Omental fat pad (tissue), 4 donors: Measurements from ENCODE around the gene RRBP1. TPM values are rescaled to one million over a fixed set of nuclear protein-coding genes. Genes with fewer than 3 reads are reported as not detected.

Experiments used
- ATAC-seq: fragments of 150-250 bp; one replicate; pipeline ENCODE4 v1.9.1; 2016; ENCODE audit warnings: mild to moderate bottlenecking, moderate library complexity; ENCODE audit not compliant: low FRiP score
- DNase-seq: peaks from one replicate; pipeline ENCODE4 v3.0.0-alpha.2; 2019; ENCODE audit warnings: low spot score
- CTCF ChIP-seq, 3 donors: fragments of 450-650 bp; IDR thresholded peaks; one replicate each; pipeline ENCODE4 v1.5.1; 2016 to 2017; ENCODE audit warnings: antibody characterized with exemption in 3 of 3, mild to moderate bottlenecking in 3 of 3, moderate library complexity in 2 of 3
- total RNA-seq, 4 donors: library from RNA; depleted of rRNA; stranded (reverse); fragments of >200 nt; gene quantifications; one replicate each; pipeline ENCODE4 v1.1.0, GENCODE V29; 2016

Gene RRBP1
- total RNA-seq, 4 donors from 2014 or later = 67.9 to 142 (median 87.2) TPM

- ATAC-seq (no peak), DNase-seq (no peak)
- no peak for TF ChIP-seq CTCF (IDR thresholded peaks at IDR 0.05)
Observed at GRCh38 chr20:17645010-17645409, 37.0 kb downstream of the RRBP1 start.

GRCh38 chr20:17644451-17644850 lies 37.6 kb downstream of the RRBP1 start:
- DNase-seq (no peak), ATAC-seq (no peak)
- TF ChIP-seq CTCF (IDR thresholded peaks at IDR 0.05) = no peak

GRCh38 chr20:17643531-17644188 lies 38.4 kb downstream of the RRBP1 start:
- DNase-seq (no peak), ATAC-seq (no peak)
- TF ChIP-seq CTCF (IDR thresholded peaks at IDR 0.05) = no peak

- TF ChIP-seq CTCF (IDR thresholded peaks at IDR 0.05) = no peak
- DNase-seq = no peak
- no peak for ATAC-seq
Observed at GRCh38 chr20:17642404-17643269, 39.4 kb downstream of the RRBP1 start.

GRCh38 chr20:17641993-17642392 lies 40.0 kb downstream of the RRBP1 start:
- no peak for ATAC-seq
- no peak for TF ChIP-seq CTCF (IDR thresholded peaks at IDR 0.05)
- DNase-seq = no peak

GRCh38 chr20:17641520-17641964 lies 40.5 kb downstream of the RRBP1 start:
- DNase-seq (no peak), ATAC-seq (no peak)
- TF ChIP-seq CTCF (IDR thresholded peaks at IDR 0.05) = no peak
